H9 (cell line): ENCODE data around the gene PPP1CA. TPM values are rescaled to one million over a fixed set of nuclear protein-coding genes. Genes with fewer than 3 reads are reported as not detected.

Experiments
- DNase-seq: peaks from one replicate; pipeline ENCODE4 v3.0.0-alpha.2; 2017
- H2AFZ ChIP-seq: one replicate; pipeline ENCODE4 v1.6.1; 2013; ENCODE audit warnings: mild to moderate bottlenecking, low read length, control low read depth, moderate library complexity
- H2AK5ac ChIP-seq: 2 replicates; pipeline ENCODE4 v1.6.1; 2013; ENCODE audit warnings: low read length, control low read depth, mixed read lengths; ENCODE audit not compliant: insufficient read length
- H2BK120ac ChIP-seq: one replicate; pipeline ENCODE4 v1.6.1; 2013; ENCODE audit warnings: low read depth, mild to moderate bottlenecking, low read length, control low read depth, inconsistent platforms; ENCODE audit not compliant: poor library complexity, severe bottlenecking
- H2BK12ac ChIP-seq: 2 replicates; pipeline ENCODE4 v1.6.1; 2013; ENCODE audit warnings: low read length, control low read depth, mixed read lengths, low read depth; ENCODE audit not compliant: insufficient read length
- H2BK15ac ChIP-seq: 2 replicates; pipeline ENCODE4 v1.6.1; 2013; ENCODE audit warnings: low read depth, low read length, control low read depth
- H2BK20ac ChIP-seq: one replicate; pipeline ENCODE4 v1.6.1; 2013; ENCODE audit warnings: low read depth, mild to moderate bottlenecking, low read length, control low read depth, inconsistent platforms; ENCODE audit not compliant: poor library complexity, severe bottlenecking
- H2BK5ac ChIP-seq: 2 replicates; pipeline ENCODE4 v1.6.1; 2013; ENCODE audit warnings: low read length, control low read depth, mixed read lengths; ENCODE audit not compliant: insufficient read length
- H3K14ac ChIP-seq: 2 replicates; pipeline ENCODE4 v1.6.1; 2013; ENCODE audit warnings: low read length, control low read depth; ENCODE audit not compliant: insufficient read depth
- H3K18ac ChIP-seq: 2 replicates; pipeline ENCODE4 v1.6.1; 2013; ENCODE audit warnings: low read depth, mild to moderate bottlenecking, mixed read lengths, low read length, control low read depth; ENCODE audit not compliant: insufficient read length
- H3K23ac ChIP-seq: 2 replicates; pipeline ENCODE4 v1.6.1; 2013; ENCODE audit warnings: low read length, control low read depth, mixed read lengths, low read depth; ENCODE audit not compliant: insufficient read length
- H3K23me2 ChIP-seq: 2 replicates; pipeline ENCODE4 v1.6.1; 2013; ENCODE audit warnings: low read depth, mild to moderate bottlenecking, mixed read lengths, low read length, control low read depth; ENCODE audit not compliant: insufficient read length, poor library complexity, severe bottlenecking
- H3K27ac ChIP-seq: 2 replicates; pipeline ENCODE4 v1.5.1; 2013; ENCODE audit warnings: low read length, control low read depth, mixed read lengths, low read depth; ENCODE audit not compliant: insufficient read length
- H3K27me3 ChIP-seq: 2 replicates; pipeline ENCODE4 v1.6.1; 2013; ENCODE audit warnings: low read length, control low read depth, inconsistent platforms; ENCODE audit not compliant: insufficient read depth
- H3K4ac ChIP-seq: 2 replicates; pipeline ENCODE4 v1.6.1; 2013; ENCODE audit warnings: low read depth, mild to moderate bottlenecking, control low read depth, inconsistent platforms, low read length, moderate library complexity
- H3K4me1 ChIP-seq: 2 replicates; pipeline ENCODE4 v1.6.1; 2013; ENCODE audit warnings: low read length, control low read depth, inconsistent platforms; ENCODE audit not compliant: insufficient read depth
- H3K4me2 ChIP-seq: 2 replicates; pipeline ENCODE4 v1.6.1; 2013; ENCODE audit warnings: low read length, control low read depth, mixed read lengths; ENCODE audit not compliant: insufficient read length, insufficient read depth
- H3K56ac ChIP-seq: 2 replicates; pipeline ENCODE4 v1.6.1; 2013; ENCODE audit warnings: low read depth, mild to moderate bottlenecking, mixed read lengths, low read length, control low read depth; ENCODE audit not compliant: insufficient read length
- H3K79me1 ChIP-seq: 2 replicates; pipeline ENCODE4 v1.6.1; 2013; ENCODE audit warnings: low read depth, mild to moderate bottlenecking, moderate library complexity, low read length, control low read depth, inconsistent platforms; ENCODE audit not compliant: insufficient read depth, poor library complexity, severe bottlenecking
- H3K79me2 ChIP-seq: 2 replicates; pipeline ENCODE4 v1.6.1; 2013; ENCODE audit warnings: low read length, control low read depth, inconsistent platforms; ENCODE audit not compliant: insufficient read depth
- H3K9ac ChIP-seq: 2 replicates; pipeline ENCODE4 v1.6.1; 2013; ENCODE audit warnings: low read length, control low read depth, mixed read lengths; ENCODE audit not compliant: insufficient read length; ENCODE audit errors: extremely low read depth
- H3K9me3 ChIP-seq: one replicate; pipeline ENCODE4 v1.6.1; 2013; ENCODE audit warnings: low read depth, low read length, inconsistent platforms; ENCODE audit not compliant: control insufficient read depth
- H3T11ph ChIP-seq: one replicate; pipeline ENCODE4 v1.6.1; 2013; ENCODE audit warnings: mild to moderate bottlenecking, low read length, control low read depth, inconsistent platforms
- H4K20me1 ChIP-seq: one replicate; pipeline ENCODE4 v1.6.1; 2013; ENCODE audit not compliant: control insufficient read depth, insufficient read length, insufficient read depth
- H4K5ac ChIP-seq: 2 replicates; pipeline ENCODE4 v1.6.1; 2013; ENCODE audit warnings: low read depth, mild to moderate bottlenecking, mixed read lengths, low read length, control low read depth; ENCODE audit not compliant: insufficient read length
- H4K8ac ChIP-seq: replicated peaks from 2 replicates; pipeline ENCODE4 v1.6.1; 2013; ENCODE audit warnings: low read length, control low read depth, mixed read lengths, low read depth; ENCODE audit not compliant: insufficient read length
- H4K91ac ChIP-seq: 2 replicates; pipeline ENCODE4 v1.6.1; 2013; ENCODE audit warnings: low read depth, mild to moderate bottlenecking, moderate library complexity, mixed read lengths, low read length, control low read depth; ENCODE audit not compliant: insufficient read length
- H3K27ac Mint-ChIP-seq, 3 experiments: 2 replicates in 2 of 3; 3 replicates in 1 of 3; pipeline ENCODE4 v1.8.0; 2020 to 2021; ENCODE audit warnings: mixed read lengths in 3 of 3, mild to moderate bottlenecking in 1 of 3, moderate library complexity in 1 of 3
- H3K27me3 Mint-ChIP-seq: 2 replicates; pipeline ENCODE4 v1.8.0; 2021; ENCODE audit warnings: low read depth, mild to moderate bottlenecking, moderate library complexity, mixed read lengths
- H3K36me3 Mint-ChIP-seq, 3 experiments: 2 replicates in 2 of 3; 3 replicates in 1 of 3; pipeline ENCODE4 v1.8.0; 2020 to 2021; ENCODE audit warnings: low read depth in 3 of 3, mixed read lengths in 3 of 3; ENCODE audit not compliant: insufficient read depth in 1 of 3
- H3K4me1 Mint-ChIP-seq, 2 experiments: 2 replicates each; pipeline ENCODE4 v1.8.0; 2020; ENCODE audit warnings: mixed read lengths in 2 of 2
- H3K4me3 Mint-ChIP-seq, 2 experiments: 2 replicates in 1 of 2; 3 replicates in 1 of 2; pipeline ENCODE4 v1.8.0; 2020 to 2021; ENCODE audit warnings: mild to moderate bottlenecking in 2 of 2, mixed read lengths in 2 of 2, moderate library complexity in 1 of 2
- H3K9me3 Mint-ChIP-seq, 2 experiments: 2 replicates in 1 of 2; 3 replicates in 1 of 2; pipeline ENCODE4 v1.8.0; 2020; ENCODE audit warnings: mild to moderate bottlenecking in 2 of 2, mixed read lengths in 2 of 2, moderate library complexity in 1 of 2
- WGBS: extraction: QIAGEN DNeasy Blood & Tissue Kit; methylation state at CpG from one replicate; pipeline ENCODE4 v1.1.7; 2013; ENCODE audit warnings: missing lambda C conversion rate, low lambda C conversion rate, mixed read lengths; ENCODE audit not compliant: insufficient read length; ENCODE audit errors: extremely low coverage; 5-methylcytosine and 5-hydroxymethylcytosine counted together
- total RNA-seq: library from RNA; stranded (reverse); gene quantifications from 2 replicates; pipeline ENCODE4 v1.2.1, GENCODE V29; 2021
- TF ChIP-seq, protein P1 (sequence below): fragments of 200-600 bp; sonication (generic); conservative IDR thresholded peaks from 3 replicates; pipeline ENCODE4 v1.8.0; 2021; ENCODE audit warnings: antibody characterized with exemption, mild to moderate bottlenecking

The PPP1CA gene
- total RNA-seq, 1 experiment from 2014 or later, result 205 TPM

DNA sequence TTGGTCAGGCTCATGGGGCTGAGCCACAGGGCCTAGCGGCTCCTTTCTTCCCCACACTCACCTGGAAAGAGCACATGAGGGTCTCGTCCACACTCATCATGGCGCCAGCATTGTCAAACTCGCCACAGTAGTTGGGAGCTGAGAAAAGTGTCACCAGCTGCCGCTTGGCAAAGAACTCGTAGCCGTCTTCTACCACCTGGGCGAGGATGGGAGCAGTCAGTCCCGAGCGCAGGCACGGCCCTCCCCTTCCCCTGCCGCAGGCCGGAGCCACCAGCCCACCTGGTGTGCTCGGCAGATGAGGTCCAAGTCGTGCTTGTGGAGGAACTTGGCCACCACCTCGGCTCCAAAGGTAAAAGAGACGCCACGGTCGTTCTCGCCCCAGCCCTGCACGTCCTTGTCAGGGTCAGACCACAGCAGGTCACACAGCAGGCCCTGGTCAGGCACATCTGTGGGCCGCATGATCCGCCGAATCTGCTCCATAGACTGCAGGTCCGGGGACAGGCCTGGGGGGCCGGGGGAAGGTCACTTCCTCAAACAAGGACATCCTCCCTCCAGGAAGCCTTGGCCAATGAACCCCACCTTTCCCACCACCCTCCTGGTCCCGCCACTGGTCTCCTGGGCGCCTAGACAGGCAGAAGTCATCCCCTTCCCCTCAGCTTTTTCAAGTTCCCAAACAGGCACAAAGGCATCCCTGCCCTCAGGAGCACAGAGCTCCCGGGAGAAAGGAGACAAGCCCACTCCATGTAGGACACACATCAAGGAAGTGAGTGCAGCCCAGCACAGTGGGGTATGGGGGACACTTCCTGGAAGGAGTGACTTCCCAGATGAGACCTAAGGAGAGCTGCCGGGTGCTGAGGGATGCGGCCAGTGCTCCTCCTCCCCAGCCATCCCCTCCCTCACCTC lies 2.7 kb downstream of the PPP1CA start:
- Histone ChIP-seq H3K27ac (no peak overlapping the region), H2BK5ac (no peak overlapping the region), H3K56ac (no peak overlapping the region), H2AFZ (no peak overlapping the region), H3K23me2 (peaks cover 5% of the 10 kb centered on the region), H3K9me3 (no peaks in the 10 kb centered on the region), H3K9ac (no peak overlapping the region), H3K27me3 (no peaks in the 10 kb centered on the region), H2BK20ac (no peak overlapping the region), H2AK5ac (no peak overlapping the region), H3K4me2 (no peak overlapping the region), H3T11ph (no peak overlapping the region), H4K5ac (no peak overlapping the region), H4K8ac (no peak overlapping the region), H3K14ac (no peak overlapping the region), H2BK15ac (no peak overlapping the region; the same call in 1 of the 2 replicates), H3K4me1 (peaks cover 2% of the 10 kb centered on the region; the same call in 1 of the 2 replicates), H2BK12ac (no peak overlapping the region), H3K18ac (no peak overlapping the region), H2BK120ac (no peak overlapping the region), H3K4ac (no peak overlapping the region), H3K79me2 (peaks cover 4% of the 10 kb centered on the region; the same call in 1 of the 2 replicates), H4K20me1 (no peaks in the 10 kb centered on the region), H3K23ac (no peak overlapping the region), H4K91ac (no peak overlapping the region), H3K79me1 (peaks cover 3% of the 10 kb centered on the region)
- H3K9me3 Mint-ChIP-seq, result no peaks in the 10 kb centered on the region; a peak in 1 of 5 replicates
- H3K4me1 Mint-ChIP-seq, result peaks cover 16 to 18% of the 10 kb centered on the region in 2 experiments
- TF ChIP-seq, protein P1, sequence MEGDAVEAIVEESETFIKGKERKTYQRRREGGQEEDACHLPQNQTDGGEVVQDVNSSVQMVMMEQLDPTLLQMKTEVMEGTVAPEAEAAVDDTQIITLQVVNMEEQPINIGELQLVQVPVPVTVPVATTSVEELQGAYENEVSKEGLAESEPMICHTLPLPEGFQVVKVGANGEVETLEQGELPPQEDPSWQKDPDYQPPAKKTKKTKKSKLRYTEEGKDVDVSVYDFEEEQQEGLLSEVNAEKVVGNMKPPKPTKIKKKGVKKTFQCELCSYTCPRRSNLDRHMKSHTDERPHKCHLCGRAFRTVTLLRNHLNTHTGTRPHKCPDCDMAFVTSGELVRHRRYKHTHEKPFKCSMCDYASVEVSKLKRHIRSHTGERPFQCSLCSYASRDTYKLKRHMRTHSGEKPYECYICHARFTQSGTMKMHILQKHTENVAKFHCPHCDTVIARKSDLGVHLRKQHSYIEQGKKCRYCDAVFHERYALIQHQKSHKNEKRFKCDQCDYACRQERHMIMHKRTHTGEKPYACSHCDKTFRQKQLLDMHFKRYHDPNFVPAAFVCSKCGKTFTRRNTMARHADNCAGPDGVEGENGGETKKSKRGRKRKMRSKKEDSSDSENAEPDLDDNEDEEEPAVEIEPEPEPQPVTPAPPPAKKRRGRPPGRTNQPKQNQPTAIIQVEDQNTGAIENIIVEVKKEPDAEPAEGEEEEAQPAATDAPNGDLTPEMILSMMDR, result no peak
- H3K36me3 Mint-ChIP-seq, result peaks cover 14 to 47% (median 44%) of the 10 kb centered on the region in 3 experiments
- WGBS, result no CpG with 5 or more reads among the region's 31 CpGs
- peak overlapping the region in 1 of 2 experiments; percentile 56; a peak in 1 of 5 replicates for H3K4me3 Mint-ChIP-seq
- no peak overlapping the region for H3K27ac Mint-ChIP-seq
- DNase-seq, result no peak
- no peaks in the 10 kb centered on the region for H3K27me3 Mint-ChIP-seq
